ENCODE data around the gene RGPD3. TPM values are rescaled to one million over a fixed set of nuclear protein-coding genes. Genes with fewer than 3 reads are reported as not detected.

The RGPD3 gene
- total RNA-seq, 1 donor from 2014 or later, result 0.21 TPM

DNA sequence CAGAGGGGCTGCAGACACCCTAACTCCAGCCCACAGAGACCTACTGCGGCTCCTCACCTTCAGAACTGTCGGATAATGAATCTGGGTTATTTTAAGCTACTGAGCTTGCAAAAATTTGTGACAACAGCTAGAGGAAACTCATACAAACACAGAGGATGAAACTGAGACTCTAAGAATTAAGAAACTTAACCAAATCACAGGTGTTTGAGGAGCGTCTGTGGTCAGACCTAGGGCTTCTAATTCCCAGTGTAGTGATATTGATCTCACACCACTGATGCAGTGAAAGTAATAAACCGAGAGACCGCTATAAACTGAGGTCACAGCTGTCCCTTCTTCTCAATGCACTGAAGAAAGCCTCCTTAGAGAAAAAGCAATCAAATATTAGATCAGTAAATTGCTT, 110.1 kb downstream of the RGPD3 start:
- DNase-seq (no peak), ATAC-seq (no peak)
- Histone ChIP-seq H3K4me3 (no peak overlapping the region), H3K9me3 (no peaks in the 10 kb centered on the region), H3K27ac (no peak overlapping the region), H3K4me1 (no peaks in the 10 kb centered on the region), H3K27me3 (ENCODE audit: low read depth) (no peaks in the 10 kb centered on the region), H3K36me3 (no peaks in the 10 kb centered on the region)
- intact Hi-C loops (cut with DNase I), result no loop called here
- TF ChIP-seq, protein P1, sequence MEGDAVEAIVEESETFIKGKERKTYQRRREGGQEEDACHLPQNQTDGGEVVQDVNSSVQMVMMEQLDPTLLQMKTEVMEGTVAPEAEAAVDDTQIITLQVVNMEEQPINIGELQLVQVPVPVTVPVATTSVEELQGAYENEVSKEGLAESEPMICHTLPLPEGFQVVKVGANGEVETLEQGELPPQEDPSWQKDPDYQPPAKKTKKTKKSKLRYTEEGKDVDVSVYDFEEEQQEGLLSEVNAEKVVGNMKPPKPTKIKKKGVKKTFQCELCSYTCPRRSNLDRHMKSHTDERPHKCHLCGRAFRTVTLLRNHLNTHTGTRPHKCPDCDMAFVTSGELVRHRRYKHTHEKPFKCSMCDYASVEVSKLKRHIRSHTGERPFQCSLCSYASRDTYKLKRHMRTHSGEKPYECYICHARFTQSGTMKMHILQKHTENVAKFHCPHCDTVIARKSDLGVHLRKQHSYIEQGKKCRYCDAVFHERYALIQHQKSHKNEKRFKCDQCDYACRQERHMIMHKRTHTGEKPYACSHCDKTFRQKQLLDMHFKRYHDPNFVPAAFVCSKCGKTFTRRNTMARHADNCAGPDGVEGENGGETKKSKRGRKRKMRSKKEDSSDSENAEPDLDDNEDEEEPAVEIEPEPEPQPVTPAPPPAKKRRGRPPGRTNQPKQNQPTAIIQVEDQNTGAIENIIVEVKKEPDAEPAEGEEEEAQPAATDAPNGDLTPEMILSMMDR (IDR thresholded peaks at IDR 0.05), result no peak

DNA sequence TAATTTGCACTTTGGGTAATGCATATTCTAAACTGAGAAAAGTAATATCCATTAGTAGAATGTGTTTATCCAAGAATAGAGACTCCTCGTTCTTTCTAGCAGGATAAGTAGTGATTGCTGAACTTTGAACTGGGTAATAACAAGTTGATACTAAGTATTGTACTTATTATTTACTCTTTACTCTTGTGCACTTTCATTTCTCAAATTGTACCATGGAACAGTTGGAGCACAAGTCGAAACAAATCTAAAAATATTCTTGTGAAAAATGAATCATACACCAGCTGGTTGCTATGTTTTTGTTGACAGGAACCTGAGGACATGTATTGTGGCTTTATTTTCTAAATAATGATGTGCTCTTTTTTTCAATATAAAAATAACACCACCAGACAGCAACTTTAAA, 111.9 kb downstream of the RGPD3 start:
- TF ChIP-seq, protein P1 (IDR thresholded peaks at IDR 0.05), result no peak
- ATAC-seq, result no peak
- Histone ChIP-seq H3K4me1 (no peaks in the 10 kb centered on the region), H3K36me3 (no peaks in the 10 kb centered on the region), H3K4me3 (no peak overlapping the region), H3K27ac (no peak overlapping the region), H3K27me3 (ENCODE audit: low read depth) (no peaks in the 10 kb centered on the region), H3K9me3 (no peaks in the 10 kb centered on the region)
- no peak for DNase-seq
- intact Hi-C loops (cut with DNase I), result no loop called here

DNA sequence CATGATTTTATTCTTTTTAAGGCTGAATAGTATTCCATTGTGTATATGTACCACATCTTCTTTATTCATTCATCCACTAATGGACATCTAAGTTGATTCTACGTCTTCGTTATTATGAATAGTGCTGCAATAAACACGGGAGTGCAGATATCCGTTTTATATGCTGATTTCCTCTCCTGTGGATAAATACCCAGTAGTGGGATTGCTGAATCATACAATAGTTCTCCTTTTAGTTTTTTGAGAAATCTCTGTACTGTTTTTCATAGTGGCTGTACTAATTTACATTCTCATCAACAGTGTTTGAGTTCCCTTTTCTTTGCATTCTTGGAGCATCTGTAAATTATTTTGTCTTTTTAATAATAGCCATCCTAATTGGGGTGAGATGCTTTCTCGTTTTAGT, 114.5 kb downstream of the RGPD3 start:
- Histone ChIP-seq H3K4me3 (no peak overlapping the region), H3K9me3 (no peaks in the 10 kb centered on the region), H3K36me3 (no peaks in the 10 kb centered on the region), H3K4me1 (no peaks in the 10 kb centered on the region), H3K27me3 (ENCODE audit: low read depth) (no peaks in the 10 kb centered on the region), H3K27ac (no peak overlapping the region)
- TF ChIP-seq, protein P1 (IDR thresholded peaks at IDR 0.05), result no peak
- intact Hi-C loops (cut with DNase I), result no loop called here
- ATAC-seq (no peak), DNase-seq (no peak)

DNA sequence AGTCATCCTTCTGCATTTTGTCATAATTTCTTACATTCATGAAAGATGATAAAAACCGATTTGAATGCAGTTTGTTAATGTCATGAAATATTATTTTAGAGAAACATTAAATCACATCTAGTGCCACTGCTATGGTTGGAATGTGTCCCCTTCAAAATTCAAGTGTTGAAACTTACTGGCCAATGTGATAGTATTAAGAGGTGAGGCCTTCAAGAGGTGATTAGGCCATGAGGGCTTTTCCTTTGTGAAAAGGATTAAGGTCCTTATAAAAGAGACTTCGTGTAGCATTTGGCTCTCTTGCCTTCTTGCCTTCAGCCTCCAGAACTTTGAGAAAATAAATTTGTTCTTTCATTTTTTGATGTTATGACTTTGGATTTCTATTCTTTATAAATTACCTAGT, 117.2 kb downstream of the RGPD3 start:
- H3K27ac ChIP-seq, result no peak overlapping the region
- no peaks in the 10 kb centered on the region for H3K4me1 ChIP-seq
- H3K9me3 ChIP-seq, result no peaks in the 10 kb centered on the region
- ATAC-seq (peak; percentile 56 to 76), DNase-seq (no peak)
- no peaks in the 10 kb centered on the region for H3K27me3 ChIP-seq (ENCODE audit: low read depth)
- no peak overlapping the region for H3K4me3 ChIP-seq
- intact Hi-C loops (cut with DNase I), result no loop called here
- TF ChIP-seq, protein P1 (IDR thresholded peaks at IDR 0.05), result no peak
- no peaks in the 10 kb centered on the region for H3K36me3 ChIP-seq

DNA sequence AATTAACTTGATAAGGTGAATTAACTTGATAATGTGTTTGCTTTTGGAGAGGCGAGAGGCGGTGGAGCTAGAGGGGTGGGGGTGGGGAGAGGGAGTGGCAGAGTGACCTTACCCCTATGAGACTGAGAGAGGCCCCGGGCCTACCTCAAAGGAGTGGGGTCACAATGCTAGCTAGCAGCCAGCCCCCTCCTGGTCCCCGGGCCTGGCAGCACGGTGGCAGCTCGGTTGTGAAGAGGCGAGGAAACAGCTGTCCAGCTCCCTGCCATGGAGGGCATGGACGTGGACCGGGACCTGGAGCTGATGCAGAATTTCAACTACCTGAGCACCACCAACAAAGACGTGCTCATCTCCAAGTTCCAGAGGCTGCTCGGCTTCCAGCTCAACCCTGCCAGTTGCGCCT, 123.9 kb downstream of the RGPD3 start:
- Histone ChIP-seq H3K4me1 (no peaks in the 10 kb centered on the region), H3K9me3 (no peaks in the 10 kb centered on the region), H3K27me3 (ENCODE audit: low read depth) (no peaks in the 10 kb centered on the region), H3K27ac (no peak overlapping the region), H3K36me3 (no peaks in the 10 kb centered on the region), H3K4me3 (no peak overlapping the region)
- intact Hi-C loops (cut with DNase I), result no loop called here
- TF ChIP-seq, protein P1 (IDR thresholded peaks at IDR 0.05), result no peak
- DNase-seq, result no peak
- ATAC-seq, result no peak

DNA sequence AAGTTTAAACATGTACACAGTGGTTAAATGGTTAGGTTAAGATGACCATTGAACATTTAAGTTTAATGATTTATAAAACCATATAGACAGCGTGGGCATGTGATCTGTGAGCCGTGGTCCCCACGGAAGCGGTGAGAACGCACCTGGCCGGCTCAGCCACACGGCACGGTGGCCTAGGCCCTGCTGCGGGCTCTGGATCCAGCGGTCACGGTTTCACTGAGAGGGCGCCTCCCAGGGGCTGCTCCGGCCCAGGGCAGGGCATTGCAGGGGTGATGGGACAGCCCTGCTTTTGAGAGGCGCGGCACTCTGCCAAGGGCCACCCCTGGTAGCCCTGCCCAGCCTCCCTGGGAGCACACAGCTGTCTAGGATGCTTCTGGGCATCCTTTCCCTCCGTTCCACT, 124.9 kb downstream of the RGPD3 start:
- no peaks in the 10 kb centered on the region for H3K36me3 ChIP-seq
- no peak overlapping the region for H3K27ac ChIP-seq
- no peaks in the 10 kb centered on the region for H3K9me3 ChIP-seq
- H3K4me3 ChIP-seq, result no peak overlapping the region
- ATAC-seq, result no peak
- intact Hi-C loops (cut with DNase I), result no loop called here
- no peaks in the 10 kb centered on the region for H3K27me3 ChIP-seq (ENCODE audit: low read depth)
- TF ChIP-seq, protein P1 (IDR thresholded peaks at IDR 0.05), result no peak
- no peak for DNase-seq
- no peaks in the 10 kb centered on the region for H3K4me1 ChIP-seq
